Colon (tissue), 2 donors: ENCODE measurements around the gene TCTN2.

Experiments used
- FAIRE-seq: peaks from 2 replicates; lab custom pipeline; 2012; peaks lifted over from hg19 to GRCh38; lab: Jason Lieb, UNC
- donor health status: control.
- donor health status: control.

TCTN2 gene

GRCh38 chr12:123670882-123671728, at the start of gene TCTN2:
TCTN2 (plus strand) TSS chr12:123671113; CDS start chr12:123671241, 128 bp downstream.
- FAIRE-seq, result no peak

DNA sequence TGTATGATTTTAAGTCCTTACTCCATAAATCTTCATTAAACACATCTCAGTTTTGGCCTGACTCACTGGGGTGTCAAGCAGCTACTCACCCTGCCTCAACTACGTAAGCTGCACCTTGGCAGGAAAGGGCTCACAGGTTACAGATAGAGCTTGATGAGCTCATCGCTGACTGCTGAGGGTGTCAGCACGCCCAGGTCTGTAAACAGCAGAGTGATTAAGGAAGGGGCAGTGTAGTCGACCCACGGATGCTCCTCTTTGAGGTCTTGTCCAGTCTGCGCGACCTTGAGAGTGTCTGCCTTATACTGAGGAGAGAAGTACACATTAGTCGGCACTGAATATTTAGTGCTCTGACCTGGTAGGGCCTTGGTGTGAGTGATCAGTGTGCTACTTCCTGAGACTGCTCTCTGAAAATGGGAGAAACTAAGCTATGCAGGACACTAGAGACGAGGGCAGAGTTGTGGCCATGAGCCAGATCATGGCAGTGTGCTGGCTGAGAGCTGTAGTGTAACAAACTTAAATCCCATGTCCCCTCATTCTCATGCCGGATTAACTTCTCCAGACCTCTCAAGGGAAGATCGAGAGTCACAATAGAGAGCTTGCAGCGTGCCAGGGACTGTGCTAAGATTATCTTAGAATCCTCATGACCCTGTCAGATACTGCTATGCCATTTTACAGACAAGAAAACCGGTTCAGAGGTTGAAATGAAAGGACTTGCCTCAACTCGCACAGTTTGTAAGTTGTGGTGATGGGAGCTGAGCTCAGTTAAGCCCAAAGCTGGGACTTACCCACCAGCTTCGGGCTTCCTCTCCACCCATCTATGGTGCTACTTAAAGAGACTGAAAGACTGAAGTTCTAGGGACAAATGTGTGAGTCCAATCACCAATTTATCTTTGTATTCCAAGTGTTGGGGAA, 49.0 kb upstream of the TCTN2 start:
- FAIRE-seq, result no peak

GRCh38 chr12:123633379-123634141, 37.4 kb upstream of the TCTN2 start, which contains the start of the genes EIF2B1 and GTF2H3:
EIF2B1 (minus strand) TSS chr12:123633686; CDS start chr12:123633557, 129 bp downstream.
GTF2H3 (plus strand) TSS chr12:123633829; CDS start chr12:123633860, 31 bp downstream.
- FAIRE-seq, result no peak

- FAIRE-seq, result no peak
Measured at GRCh38 chr12:123634142-123634561, 36.8 kb upstream of the TCTN2 start.

DNA sequence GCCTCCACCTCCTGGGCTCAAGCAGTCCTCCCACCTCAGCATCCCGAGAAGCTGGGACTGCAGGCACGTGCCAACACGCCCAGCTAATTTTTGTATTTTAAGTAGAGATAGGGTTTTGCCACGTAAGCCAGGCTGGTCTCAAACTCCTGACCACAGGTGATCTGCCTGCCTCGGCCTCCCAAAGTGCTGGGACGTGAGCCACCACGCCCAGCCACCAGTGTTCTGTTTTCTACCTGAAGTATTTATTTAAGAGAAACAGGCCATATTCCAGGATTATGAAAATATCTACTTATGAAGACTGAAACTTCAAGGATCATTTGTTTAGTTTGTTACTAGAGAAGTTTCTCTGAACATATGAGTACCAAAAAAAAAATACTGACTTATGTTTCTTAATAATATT, 27.0 kb upstream of the TCTN2 start:
- FAIRE-seq, result no peak

DNA sequence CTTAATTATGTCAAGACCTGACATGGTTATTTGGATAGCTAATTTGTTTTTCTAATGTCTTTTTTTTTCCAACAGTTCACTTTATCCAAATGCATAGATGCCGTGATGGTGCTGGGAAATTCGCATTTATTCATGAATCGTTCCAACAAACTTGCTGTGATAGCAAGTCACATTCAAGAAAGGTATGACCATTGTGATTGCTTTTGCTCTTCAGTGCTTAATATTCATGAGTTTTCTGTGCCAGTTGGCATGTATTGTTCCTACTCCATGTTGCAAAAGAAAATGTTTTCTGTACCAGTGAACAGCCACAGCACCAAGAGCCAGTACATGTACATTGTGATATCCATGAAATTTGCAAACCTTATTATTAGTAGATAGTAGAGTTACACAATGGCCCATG, 25.5 kb upstream of the TCTN2 start:
- FAIRE-seq, result no peak

DNA sequence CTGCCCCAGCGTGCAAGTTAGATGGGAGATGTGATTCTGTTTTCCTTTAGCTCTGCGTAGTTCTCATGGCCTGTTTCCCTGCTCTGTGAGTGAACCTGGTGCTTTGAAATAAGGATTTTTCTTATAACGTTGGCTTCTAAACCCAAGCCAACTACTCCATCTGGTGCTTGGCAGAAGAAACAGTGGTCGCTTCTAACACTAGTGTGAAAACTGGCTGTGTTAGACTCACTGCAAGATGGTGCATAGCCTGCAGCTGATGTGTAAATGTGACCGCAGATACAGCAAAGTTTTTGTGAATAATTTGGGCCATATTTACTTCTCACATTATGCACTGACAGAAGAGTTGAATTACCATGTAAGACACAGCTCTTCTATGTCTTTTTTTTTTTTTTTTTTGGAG, 25.0 kb upstream of the TCTN2 start:
- no peak for FAIRE-seq

- FAIRE-seq, result no peak
Measured at GRCh38 chr12:123648401-123648800, 22.5 kb upstream of the TCTN2 start.

GRCh38 chr12:123654129-123654701, 16.7 kb upstream of the TCTN2 start:
- FAIRE-seq, result no peak

DNA sequence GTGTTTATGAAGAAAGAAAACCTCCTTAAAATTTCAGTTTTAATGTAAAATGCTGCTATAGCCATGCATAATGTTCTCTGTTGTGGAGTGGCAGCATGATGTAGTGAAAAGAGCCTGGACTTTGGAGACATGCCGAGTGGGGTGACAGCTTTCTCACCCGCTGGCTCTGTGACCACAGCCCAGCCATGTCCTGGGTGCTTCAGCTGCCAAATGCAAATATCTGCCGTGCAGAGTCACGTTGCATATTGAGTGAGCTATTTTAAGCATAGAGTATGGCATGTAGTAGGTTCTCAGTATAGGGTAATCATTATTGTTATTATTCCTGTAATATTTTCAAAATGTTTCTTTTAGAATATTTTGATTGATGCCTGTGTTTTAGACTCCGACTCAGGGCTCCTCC, 15.5 kb upstream of the TCTN2 start:
- no peak for FAIRE-seq

- FAIRE-seq, result no peak
Measured at GRCh38 chr12:123656392-123656791, 14.5 kb upstream of the TCTN2 start.

DNA sequence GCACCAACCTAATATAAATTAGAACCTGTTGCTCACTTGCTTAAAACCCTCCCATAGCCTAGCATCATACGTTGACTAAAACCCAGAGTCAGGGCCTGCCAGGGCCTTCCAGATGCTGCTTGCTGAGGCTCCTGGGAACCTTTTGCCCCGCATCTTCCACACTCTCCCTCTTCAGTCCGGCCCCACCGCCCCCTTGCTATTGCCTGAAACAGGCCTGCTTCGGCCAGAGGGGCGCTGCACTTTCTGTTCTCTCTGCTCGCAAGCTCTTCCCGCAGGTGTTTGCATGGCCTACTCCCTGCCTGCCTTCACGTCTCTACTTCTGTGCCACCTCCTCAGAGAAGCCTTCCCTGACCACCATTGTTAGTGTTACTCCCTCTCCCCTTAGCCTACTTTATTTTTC, 13.7 kb upstream of the TCTN2 start:
- FAIRE-seq, result no peak

- FAIRE-seq, result no peak
Measured at GRCh38 chr12:123659996-123660727, 10.8 kb upstream of the TCTN2 start.

- FAIRE-seq, result no peak
Measured at GRCh38 chr12:123667771-123668170, 3.1 kb upstream of the TCTN2 start.

- no peak for FAIRE-seq
Measured at GRCh38 chr12:123671876-123672275, 963 bp downstream of the TCTN2 start.

- no peak for FAIRE-seq
Measured at GRCh38 chr12:123675436-123675835, 4.5 kb downstream of the TCTN2 start.

- FAIRE-seq, result no peak
Measured at GRCh38 chr12:123676616-123677320, 5.9 kb downstream of the TCTN2 start.

- no peak for FAIRE-seq
Measured at GRCh38 chr12:123678981-123679380, 8.1 kb downstream of the TCTN2 start.

- no peak for FAIRE-seq
Measured at GRCh38 chr12:123681605-123682004, 10.7 kb downstream of the TCTN2 start.

DNA sequence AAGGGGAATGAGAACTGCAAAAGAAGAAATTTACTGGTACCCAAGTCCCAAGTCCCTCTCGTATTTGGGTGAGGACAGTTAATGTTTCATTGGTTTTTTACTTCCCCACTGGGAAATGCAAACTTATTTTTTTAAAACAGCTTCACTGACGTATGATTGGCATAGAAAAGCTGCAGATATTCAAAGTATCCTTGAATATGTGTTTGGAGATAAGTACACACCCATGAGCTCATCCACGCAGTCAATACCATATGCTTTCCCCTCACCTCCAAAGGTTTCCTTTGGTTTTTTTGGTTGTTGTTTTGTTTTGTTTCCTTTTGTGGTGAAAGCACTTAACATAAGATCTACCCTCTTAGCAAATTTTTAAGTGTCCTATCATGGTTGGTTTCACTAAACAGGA, 13.1 kb downstream of the TCTN2 start:
- no peak for FAIRE-seq
